Glomerular endothelial cell (primary cell): ENCODE measurements around the gene AKAP8L. TPM values are rescaled to one million over a fixed set of nuclear protein-coding genes. Genes with fewer than 3 reads are reported as not detected.

Source experiments
- DNase-seq: peaks from one replicate; pipeline ENCODE4 v3.0.0-alpha.2; 2011; ENCODE audit warnings: low read depth, low spot score; ENCODE audit errors: extremely low read depth
- total RNA-seq: library from RNA; depleted of rRNA; stranded (reverse); fragments of >200 nt; gene quantifications from 2 replicates; pipeline ENCODE4 v1.2.3, GENCODE V29; 2015

AKAP8L gene
- total RNA-seq, 1 donor from 2014 or later = 106 TPM

- no peak for DNase-seq
These were observed 30.2 kb upstream of the AKAP8L start for GRCh38 chr19:15448778-15449619.

- DNase-seq = no peak
These were observed 29.4 kb upstream of the AKAP8L start for GRCh38 chr19:15448044-15448777.

- no peak for DNase-seq
These were observed 28.3 kb upstream of the AKAP8L start for GRCh38 chr19:15447057-15447456.

GRCh38 chr19:15445807-15446376 is 27.1 kb upstream of the AKAP8L start:
- no peak for DNase-seq

- DNase-seq = no peak
These were observed 26.4 kb upstream of the AKAP8L start for GRCh38 chr19:15445227-15445605.

GRCh38 chr19:15444505-15445226 is 25.9 kb upstream of the AKAP8L start:
- no peak for DNase-seq

GRCh38 chr19:15443838-15444237 is 25.1 kb upstream of the AKAP8L start:
- no peak for DNase-seq

GRCh38 chr19:15443325-15443724 is 24.5 kb upstream of the AKAP8L start:
- DNase-seq = no peak

GRCh38 chr19:15442142-15442920 is 23.5 kb upstream of the AKAP8L start:
- DNase-seq = no peak

GRCh38 chr19:15441317-15441716 is 22.5 kb upstream of the AKAP8L start:
- no peak for DNase-seq

- DNase-seq = no peak
These were observed 21.2 kb upstream of the AKAP8L start for GRCh38 chr19:15439821-15440641.

GRCh38 chr19:15439078-15439799 is 20.5 kb upstream of the AKAP8L start:
- DNase-seq = no peak

GRCh38 chr19:15438577-15438976 is 19.8 kb upstream of the AKAP8L start:
- DNase-seq = no peak

- DNase-seq = no peak
These were observed 19.3 kb upstream of the AKAP8L start for GRCh38 chr19:15438124-15438496.

GRCh38 chr19:15437355-15438123 is 18.8 kb upstream of the AKAP8L start:
- DNase-seq = no peak

GRCh38 chr19:15436826-15437110 is 18.0 kb upstream of the AKAP8L start:
- DNase-seq = no peak

GRCh38 chr19:15436012-15436825 is 17.4 kb upstream of the AKAP8L start:
- no peak for DNase-seq
